Stimulated activated CD8-positive, alpha-beta memory T cell treated with anti-CD3 and anti-CD28 coated beads, Interleukin-15, amount 100 ng/mL, for 48 hours (primary cell): ENCODE measurements around the gene BIRC7.

Experiments
- DNase-seq, 2 donors: peaks; one replicate each; pipeline ENCODE4 v3.0.0-alpha.2; 2020; ENCODE audit warnings: low read depth in 2 of 2

The BIRC7 gene

DNA sequence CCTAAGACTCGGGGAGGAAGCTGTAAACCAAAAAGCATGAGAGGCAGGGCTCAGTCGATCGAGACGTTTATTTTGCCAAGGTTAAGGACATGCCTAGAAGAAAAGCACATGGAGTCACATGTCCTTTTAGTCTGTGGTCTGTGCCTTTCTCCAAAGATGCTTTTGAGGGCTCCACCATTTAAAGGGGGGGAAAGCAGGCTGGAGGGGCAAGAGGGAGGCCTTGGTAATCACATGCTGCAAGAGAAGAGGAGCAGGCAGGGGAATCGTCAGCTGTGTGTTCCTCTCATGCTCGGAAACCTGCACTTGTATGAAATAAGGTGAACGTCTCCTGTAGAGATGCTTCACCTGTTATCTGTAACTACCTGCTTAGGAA is 10.6 kb upstream of the BIRC7 start:
- no peak for DNase-seq

DNA sequence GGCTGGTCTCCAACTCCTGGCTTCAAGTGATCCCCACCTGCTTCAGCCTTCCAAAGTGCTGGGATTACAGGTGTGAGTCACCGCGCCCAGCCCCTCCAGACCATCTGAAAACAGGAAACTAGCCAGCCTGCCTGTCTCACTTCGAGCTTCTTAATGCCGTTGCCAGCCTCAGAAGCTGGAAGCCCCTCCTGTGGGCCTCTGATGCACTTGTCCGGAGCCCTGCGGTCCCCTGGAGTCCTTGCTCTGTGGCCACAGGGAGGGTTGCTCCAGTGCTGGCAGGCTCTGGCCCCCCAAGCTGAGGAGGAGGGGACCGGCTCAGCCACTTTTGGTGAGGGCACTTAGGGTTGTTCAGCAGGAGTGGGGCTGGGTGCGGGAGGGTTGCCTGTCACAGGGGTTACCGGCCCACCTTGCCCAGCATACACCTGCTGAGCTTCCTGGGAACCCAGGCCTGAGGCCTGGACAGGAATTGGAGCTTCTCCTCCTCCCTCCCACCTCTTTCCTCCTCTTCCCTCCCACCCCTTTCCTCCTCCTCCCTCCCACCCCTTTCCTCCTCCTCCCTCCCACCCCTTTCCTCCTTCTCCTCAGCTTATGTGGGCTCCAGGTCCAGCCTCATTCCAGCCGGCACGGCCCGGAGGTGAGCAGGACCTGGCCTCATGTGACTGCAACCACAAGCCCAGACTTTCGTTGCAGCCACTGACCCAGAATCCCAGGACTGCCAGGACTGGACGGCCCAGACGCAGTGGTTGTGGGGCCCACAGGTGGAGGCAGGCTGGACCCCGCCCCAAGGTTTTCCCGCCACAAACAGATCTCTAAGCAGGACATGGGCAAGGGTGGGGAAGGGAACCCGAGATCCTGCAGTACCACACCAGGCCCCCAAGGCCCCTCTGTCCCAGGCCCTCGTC is 9.4 kb upstream of the BIRC7 start:
- DNase-seq, result no peak

DNA sequence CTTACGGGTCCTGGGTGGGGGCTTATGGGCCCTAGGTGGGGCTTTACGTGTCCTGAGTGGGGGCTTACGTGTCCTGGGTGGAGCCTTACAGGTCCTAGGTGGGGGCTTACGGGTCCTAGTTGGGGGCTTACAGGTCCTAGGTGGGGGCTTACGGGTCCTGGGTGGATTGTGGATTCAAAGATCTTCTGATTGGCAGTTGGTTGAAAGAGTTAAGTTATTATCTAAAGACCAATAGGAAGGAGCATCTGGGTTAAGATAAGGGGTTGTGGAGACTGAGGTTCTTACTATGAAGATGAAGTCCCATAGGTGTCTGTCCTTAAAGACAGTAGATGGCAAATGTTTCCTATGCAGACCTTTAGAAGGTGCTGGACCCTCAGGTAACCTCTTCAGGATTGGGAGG is 8.4 kb upstream of the BIRC7 start:
- no peak for DNase-seq

DNA sequence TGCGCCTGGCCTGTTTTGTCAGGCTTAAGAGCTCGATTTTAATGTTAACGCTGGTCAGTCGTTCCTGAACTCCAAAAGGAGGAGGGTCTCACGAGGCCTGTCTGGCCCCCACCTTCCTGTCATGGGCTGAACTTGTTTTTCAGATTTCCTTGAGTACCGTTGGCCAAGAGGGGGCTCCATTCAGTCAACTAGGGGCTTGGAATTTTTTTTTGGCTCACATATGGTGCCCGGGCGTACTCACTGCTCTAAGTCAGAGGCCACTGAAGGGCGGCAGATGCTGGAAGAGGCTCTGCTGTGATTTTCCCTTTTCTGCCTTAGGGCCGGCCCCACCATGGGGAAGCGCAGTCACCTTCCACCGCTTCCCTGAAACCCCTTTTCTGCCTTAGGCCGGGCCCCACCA is 6.9 kb upstream of the BIRC7 start:
- no peak for DNase-seq

DNA sequence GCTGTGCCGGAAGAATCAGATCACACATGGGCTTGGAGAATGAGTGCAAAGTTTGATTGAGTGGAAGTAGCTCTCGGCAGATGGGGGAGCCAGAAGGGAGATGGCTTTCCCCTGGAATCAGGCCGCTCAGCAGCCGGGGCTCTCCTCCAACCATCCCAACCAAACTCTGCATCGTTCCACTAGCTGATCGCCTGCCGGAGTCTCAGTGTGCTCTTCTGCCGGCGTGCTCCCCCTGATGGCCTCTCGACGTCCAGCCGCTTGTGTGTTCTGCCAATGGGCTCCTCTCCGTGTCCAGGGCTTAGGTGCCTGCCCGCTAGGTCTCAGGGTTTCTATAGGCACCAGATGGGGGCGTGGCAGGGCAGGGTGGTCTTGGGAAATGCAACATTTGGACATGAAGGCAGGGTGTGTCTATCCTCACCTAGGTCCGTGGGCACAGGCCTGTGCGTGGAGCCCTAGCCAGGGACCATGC is 4.9 kb upstream of the BIRC7 start:
- no peak for DNase-seq

DNA sequence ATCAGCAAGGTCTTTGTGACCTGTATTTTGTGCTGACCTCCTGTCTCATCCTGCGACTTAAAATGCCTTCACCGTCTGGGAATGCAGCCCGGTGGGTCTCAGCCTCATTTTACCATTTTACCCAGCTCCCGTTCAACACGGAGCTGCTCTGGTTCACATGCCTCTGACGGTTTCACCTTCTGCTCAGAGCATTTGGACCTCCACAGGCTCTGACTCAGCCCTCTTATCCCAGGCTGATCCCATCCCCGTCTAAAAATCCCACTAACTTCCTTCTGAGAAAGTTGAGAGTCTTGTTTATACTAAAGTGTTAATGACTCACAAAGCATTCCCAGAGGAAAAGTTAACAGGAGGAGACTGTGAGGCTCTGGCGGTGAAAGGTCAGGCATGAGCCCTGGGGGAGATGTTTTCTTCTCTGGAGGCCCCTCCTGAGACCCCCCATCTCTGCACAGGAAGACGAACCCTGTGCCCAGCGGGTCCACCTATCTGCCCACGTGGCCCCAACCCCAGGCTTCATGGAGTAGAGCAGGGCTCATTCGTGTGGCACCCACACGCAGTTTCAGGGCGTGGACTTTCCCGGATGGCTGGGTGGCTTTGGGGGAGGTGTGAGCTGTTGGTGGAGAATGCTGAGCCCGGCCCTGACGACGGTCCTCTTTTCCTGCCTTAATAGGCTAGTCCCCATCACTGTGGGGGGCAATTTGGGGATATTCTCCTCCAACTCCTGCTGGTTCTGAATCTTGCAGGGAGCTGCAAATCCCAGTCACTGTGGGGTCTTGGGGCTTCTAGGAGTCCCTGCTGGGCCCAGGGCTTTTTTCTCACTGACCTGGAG is 3.3 kb upstream of the BIRC7 start:
- no peak for DNase-seq

DNA sequence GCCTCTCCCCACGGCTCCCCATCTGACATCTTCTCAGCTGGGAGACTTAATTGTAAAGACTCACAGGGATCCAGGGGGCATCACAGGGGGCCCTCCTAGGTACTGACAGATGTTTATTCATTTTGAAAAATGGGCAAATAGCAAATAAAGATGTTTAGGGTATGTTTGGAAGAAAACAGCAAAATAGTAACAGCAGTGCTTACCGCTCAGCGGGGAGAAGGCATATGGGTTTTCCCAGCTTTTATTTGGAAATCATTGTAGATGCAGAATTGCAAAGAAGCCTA is 2.7 kb upstream of the BIRC7 start:
- DNase-seq, result no peak

DNA sequence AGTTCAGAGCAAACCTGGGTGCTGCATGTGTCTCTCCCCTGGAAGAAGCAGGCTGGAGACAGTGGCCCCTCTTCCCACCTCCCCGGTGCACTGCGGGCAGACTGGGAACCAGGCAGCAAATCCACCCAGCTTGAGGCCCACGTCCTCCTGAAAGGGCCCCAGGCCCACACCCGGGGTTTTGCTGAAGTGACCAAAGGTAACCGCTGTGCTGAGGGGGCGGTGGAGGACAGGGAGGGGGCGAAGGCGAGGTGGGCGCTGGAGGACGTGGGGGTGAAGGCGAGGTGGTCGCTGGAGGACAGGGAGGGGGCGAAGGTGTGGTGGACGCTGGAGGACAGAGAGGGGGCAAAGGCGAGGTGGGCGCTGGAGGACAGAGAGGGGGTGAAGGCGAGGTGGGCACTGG is 1.8 kb upstream of the BIRC7 start:
- no peak for DNase-seq

DNA sequence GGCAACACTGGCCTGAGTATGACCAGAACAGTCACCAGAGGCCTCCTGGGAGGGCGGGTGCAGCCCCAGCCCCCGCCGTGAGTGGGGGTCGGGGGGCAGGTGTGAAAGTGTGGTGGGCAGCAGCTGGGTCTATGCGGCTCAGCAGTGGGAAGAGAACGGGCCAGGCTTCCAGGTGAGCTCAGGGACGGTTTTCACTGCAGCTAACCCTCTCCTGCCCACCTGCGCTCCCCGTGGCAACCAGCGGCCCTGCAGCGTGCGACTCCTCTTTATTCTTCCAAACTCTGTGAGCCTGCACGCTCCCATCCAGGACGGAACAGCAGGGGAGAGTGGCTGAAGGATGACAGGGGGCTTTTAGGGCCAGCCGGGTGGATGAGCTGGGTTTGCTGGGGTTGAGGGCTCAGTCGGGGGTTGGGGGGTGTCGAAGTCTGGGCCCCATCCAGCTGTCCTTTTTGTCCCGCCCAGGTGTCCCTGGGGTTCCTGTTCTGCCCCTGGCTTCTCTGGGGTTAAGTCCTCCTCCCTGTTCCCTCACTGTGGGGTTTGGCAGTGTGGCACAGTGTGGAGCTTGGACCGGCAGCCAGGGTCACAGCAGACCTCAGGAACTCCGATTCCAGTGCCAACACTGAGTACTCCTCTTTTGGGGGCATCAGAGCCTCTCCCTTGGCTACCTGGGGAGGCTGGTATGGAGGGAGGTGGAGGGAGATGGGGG is 859 bp upstream of the BIRC7 start:
- DNase-seq, result no peak

DNA sequence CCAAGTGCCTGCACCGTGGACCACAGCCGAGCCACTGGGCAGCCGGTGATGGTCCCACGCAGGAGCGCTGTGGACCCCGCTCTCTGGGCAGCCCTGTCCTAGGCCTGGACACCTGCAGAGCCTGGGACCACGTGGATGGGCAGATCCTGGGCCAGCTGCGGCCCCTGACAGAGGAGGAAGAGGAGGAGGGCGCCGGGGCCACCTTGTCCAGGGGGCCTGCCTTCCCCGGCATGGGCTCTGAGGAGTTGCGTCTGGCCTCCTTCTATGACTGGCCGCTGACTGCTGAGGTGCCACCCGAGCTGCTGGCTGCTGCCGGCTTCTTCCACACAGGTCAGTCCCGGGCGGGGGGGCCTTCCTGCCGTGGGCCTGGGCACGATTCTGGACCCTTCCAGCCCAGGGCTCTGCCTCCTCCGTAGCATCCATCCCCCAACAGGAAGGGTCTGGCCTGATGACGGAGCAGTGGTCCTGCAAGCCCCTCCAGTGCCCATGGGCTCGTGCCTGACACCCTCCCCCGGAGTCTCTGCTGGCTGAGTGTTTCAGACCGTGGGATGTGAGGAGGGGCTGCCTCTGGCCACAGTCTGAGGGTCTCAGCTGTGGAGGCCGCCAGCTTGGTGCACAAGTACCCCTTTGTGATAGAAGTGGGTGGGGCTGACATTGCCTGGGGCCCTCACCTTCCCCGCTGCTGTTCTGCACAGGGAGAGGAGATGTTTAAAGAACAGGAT is 572 bp downstream of the BIRC7 start:
- DNase-seq, result no peak

DNA sequence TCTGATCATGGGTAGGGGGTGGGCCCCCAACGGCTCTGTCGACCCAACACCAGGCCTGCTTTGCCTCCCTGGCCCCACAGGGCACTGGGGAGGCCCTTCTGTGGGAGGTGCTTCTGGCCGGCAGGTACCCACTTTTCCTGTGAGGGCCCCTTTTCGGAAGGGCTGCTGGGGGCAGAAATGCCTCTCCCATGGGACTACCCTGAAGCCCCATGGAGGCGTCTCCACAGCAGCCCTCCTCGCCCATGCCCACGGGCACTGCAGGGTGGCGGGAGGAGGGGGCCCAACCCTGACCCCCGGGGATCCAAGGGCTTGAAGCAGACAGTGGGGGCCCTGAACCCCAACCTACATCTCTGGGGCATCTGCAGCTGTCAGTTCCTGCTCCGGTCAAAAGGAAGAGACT is 2.3 kb downstream of the BIRC7 start:
- no peak for DNase-seq

DNA sequence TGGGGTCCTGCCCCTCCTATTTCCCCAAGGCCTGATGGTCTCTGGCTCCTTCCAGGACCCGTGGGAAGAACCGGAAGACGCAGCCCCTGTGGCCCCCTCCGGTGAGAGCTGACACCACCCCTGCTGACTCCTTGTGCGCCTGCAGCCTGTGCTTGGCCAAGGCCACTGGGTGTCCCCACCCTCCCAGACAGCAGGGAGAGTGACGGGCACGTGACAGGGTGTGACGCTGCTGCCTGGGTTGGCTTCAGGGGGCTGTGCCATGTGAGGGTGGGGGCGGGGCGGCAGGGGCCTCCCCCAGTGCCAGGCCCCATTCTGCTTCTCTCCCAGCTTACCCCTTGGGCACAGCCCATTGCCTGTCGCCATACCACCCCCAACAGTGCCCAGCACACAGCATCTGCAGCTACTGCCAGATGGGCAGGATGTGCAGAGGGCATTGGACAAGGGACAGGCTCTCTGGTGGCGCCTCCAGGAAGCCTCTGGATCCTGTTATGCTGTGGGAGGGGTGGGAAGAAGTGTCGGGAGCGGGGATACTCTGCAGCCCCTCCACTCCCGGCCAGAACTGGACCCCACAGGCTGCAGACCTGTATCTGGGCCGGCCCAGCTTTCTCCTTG is 2.9 kb downstream of the BIRC7 start:
- no peak for DNase-seq

DNA sequence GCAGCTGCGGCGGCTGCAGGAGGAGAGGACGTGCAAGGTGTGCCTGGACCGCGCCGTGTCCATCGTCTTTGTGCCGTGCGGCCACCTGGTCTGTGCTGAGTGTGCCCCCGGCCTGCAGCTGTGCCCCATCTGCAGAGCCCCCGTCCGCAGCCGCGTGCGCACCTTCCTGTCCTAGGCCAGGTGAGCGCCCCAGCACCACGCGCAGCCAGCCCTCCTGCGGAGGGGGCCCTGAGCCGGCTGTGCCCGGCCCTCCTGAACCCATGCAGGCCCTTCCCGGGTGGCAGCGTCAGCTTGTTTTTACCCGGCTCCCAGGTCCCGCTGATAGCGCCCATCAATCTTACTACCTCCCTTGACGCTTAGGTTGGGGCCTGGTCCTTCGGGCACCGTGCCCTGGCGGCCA is 3.7 kb downstream of the BIRC7 start:
- no peak for DNase-seq

DNA sequence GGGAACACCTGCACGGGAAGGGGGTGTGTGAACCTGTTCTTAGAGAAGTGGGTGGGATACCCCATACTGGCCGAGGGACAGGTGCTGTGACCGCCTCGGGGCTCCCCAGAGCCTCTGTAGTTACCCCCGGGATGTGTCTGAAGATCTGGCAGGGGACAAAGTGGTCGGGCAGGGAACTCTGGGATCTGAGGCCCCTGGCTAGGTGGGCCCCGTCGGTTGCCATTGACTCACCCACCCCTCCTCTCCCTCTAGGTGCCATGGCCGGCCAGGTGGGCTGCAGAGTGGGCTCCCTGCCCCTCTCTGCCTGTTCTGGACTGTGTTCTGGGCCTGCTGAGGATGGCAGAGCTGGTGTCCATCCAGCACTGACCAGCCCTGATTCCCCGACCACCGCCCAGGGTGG is 4.3 kb downstream of the BIRC7 start:
- DNase-seq, result no peak

DNA sequence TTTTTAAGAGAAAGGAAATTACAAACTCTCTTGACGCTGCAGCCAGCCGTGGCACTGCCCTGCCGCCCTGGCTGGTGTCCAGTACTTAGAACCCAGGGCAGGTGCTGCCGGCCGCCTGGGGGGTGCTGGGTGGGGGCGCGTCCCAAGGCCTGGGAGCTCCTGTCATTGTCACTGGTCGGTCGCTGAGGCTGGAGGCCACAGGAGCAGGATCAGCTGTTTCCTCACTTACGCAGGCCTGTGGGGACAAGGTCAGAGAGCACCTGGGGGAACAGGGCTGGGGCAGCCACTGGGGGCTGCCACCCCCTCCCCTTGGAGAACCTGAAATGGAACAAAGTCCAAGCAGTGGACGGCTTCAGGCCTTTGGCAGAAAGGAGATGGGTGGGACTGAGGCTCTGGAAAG is 5.6 kb downstream of the BIRC7 start:
- DNase-seq, result no peak

DNA sequence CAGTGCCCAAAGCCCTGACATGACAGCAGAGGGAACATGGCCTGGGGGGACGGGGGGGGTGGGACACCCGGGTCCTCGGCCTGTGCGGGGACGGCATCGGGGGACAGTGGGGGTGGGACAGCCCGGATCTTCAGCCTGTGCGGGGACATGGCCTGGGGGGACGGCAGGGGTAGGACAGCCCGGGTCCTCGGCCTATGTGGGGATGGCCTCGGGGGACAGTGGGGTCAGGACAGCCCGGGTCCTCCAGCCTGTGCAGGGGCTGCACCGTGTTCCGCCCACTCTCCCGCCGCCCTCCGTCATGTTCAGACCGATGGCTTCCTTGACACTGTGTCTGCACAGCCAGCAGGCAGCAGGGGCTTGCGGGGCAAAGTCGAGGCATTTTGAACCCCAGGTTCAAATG is 7.0 kb downstream of the BIRC7 start:
- DNase-seq, result no peak

DNA sequence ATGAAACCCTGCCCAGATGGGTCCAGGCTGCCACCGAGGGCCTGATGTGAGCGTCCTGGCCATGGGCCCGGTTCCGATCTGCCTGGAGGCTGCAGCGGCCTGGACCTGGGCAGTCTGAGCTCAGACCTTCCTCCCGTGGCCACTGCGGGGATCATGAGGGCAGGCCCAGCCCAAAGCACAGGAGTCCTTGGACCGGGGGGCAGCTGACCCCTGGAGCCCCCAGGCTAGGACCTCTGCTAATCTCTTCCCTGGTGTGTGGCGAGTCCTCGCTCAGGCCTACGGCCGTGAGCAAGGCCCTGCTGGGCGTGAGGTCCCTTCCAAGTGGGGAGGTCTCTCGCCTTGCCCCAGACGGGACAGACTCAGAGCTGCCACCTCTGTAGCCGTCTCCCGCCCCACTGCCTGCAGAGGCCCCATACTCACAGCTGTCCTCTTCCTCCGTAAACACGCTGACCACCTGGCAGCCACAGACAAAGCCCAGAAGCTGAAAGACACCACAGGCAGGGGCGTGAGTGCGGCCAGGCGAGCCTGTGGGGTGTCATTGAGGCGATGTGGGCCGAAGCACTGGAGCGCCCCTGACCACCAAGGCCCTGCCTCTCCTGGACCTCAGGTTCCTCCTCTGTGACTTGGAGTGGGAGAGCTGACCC is 8.0 kb downstream of the BIRC7 start:
- no peak for DNase-seq

DNA sequence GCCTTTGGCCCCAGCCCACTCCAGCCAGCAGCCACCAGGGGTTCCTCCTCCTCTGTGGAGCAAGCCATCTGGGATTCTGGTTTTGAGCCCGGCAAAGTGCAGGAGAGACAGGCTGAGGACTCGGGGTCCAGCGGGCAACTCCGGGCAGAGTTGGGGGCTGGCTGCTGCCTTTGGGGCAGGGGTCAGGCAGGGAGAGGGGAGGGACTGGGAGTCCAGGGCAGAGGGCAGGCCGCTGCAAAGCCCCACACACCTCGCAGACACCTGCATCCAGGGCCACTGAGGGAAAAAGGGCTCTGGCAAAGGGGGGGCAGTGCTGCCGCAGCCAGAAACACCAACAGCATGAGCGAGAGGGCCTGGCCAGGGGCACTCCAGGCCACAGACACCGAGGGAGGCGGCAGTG is 8.8 kb downstream of the BIRC7 start:
- DNase-seq, result no peak

DNA sequence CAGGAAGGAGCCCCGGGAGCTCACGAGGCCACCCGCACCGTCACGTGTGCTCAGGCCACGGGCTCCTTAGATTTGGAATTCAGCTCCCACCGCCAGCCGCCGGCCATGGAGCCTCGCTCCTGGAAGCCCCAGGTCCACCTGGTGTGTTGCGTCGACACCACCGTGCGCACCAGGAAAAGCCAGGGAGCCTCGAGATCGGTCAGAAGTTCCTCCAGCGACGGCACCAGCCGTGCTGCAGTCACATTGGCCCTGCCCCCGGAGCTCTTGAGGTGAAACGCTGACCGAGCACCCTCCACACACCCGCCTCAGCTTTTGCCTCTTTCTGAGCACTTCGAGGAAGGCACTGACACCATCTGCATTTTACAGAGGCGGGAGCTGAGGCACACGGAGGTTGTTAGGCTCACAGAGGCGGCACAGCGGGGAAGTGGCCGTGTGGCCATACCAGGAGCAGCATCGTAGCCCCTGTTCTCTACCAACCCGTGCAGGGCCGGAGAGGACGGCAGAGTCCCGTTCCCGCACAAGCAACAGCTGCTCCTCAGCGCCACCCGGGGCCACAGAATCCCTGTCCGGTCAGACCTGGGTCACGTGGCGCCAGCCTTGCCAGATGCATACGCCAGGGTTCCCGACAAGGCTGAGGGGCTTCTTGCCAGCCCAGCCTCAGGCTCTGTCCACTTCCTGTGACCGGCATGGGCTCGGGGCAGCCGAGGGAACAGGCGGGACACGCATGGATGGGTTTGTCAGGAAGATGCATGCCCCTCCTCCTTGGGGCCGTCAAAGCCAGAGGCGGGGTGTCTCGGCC is 11.0 kb downstream of the BIRC7 start:
- no peak for DNase-seq

DNA sequence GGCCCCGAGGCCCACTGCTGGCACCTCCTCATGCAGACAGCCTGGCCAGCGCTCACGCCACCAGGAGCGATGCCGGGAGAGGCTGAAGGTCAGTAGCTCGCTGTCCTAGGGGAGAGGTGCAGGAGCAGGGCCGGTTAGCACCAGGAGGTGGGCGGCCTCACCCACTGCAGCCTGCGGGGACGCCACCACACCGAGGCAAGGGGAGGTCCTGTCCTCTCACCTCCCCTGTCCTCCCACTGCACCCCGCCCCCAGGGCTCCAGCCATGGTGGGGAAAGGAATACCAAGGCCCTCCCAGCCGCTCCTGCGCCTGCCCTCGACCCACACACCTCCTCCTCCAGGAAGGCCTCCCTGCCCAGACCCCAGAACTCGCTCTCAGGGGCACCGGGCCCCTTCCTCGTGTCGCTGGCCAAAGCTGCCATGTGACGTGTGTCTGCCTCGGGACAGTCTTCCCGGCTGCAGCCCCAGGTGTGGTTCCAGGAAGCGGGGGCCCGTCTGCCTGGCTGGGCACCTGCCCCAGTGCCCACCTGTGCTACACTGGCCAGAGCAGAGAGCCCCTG is 12.0 kb downstream of the BIRC7 start:
- DNase-seq, result no peak
